Jurkat, Clone E6-1 (cell line): ENCODE measurements around the gene FXN. TPM values are rescaled to one million over a fixed set of nuclear protein-coding genes. Genes with fewer than 3 reads are reported as not detected.
"Not testable (repeated sequence)": the region's sequence is repeated elsewhere in the genome, so short reads cannot be mapped to it uniquely, and the experiment has no call there.

Experiments
- DNase-seq: peaks from one replicate; pipeline ENCODE4 v3.0.0-alpha.2; 2011; ENCODE audit warnings: low read depth, low spot score
- H3K4me3 ChIP-seq: 2 replicates; pipeline ENCODE4 v1.5.1; 2011; ENCODE audit warnings: mild to moderate bottlenecking, low read length, control low read depth, moderate library complexity
- polyA plus RNA-seq: library from polyadenylated mRNA; unstranded; fragments of >200 nt; gene quantifications from one replicate; pipeline ENCODE4 v1.2.1, GENCODE V29; 2012; ENCODE audit warnings: missing spikeins; ENCODE audit not compliant: insufficient read length, insufficient read depth

Gene FXN
- polyA plus RNA-seq, result 35.0 TPM

DNA sequence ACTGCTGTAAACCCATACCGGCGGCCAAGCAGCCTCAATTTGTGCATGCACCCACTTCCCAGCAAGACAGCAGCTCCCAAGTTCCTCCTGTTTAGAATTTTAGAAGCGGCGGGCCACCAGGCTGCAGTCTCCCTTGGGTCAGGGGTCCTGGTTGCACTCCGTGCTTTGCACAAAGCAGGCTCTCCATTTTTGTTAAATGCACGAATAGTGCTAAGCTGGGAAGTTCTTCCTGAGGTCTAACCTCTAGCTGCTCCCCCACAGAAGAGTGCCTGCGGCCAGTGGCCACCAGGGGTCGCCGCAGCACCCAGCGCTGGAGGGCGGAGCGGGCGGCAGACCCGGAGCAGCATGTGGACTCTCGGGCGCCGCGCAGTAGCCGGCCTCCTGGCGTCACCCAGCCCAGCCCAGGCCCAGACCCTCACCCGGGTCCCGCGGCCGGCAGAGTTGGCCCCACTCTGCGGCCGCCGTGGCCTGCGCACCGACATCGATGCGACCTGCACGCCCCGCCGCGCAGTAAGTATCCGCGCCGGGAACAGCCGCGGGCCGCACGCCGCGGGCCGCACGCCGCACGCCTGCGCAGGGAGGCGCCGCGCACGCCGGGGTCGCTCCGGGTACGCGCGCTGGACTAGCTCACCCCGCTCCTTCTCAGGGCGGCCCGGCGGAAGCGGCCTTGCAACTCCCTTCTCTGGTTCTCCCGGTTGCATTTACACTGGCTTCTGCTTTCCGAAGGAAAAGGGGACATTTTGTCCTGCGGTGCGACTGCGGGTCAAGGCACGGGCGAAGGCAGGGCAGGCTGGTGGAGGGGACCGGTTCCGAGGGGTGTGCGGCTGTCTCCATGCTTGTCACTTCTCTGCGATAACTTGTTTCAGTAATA is at the start of gene FXN:
TSS of gene FXN (plus strand) at position 315 of the 871 bp plus-strand sequence. CDS start at position 346, 31 bp downstream.
- H3K4me3 ChIP-seq, result peak within 1 kb of the TSS; percentile 87
- peak; percentile 69 for DNase-seq

DNA sequence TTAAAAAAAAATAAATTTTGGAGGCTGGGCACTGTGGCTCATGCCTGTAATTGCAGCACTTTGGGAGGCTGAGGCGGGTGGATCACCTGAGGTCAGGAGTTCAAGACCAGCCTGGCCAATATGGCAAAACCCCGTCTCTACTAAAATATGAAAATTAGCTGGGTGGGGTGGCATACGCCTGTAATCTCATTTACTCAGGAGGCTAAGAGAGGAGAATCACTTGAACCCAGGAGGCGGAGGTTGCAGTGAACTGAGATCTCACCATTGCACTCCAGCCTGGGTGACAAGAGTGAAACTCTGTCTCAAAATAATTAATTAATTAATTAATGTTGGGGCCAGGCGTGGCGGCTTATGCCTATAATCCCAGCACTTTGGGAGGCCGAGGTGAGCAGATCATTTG is 48.6 kb upstream of the FXN start:
- not testable (repeated sequence) for H3K4me3 ChIP-seq, DNase-seq

DNA sequence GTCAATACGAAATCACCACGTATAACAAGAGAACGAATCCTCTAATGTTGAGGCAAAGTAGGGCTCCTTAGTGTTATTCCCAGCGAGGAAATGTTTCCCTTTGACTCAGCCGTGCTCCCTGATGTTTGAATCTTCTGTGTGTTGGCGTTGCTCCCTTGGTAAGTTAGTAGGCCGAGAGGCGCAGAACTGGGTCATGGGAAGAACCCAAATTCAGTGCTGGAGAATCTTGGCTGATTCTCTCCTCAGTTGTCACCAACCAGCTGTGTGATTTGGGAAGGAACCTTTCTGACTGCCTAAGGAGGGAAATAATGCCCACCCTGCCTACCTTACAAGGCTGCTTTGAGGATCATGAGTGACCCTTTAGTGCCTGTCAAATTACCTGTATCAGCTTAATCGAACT is 44.1 kb upstream of the FXN start:
- H3K4me3 ChIP-seq, result no peak overlapping the region
- DNase-seq, result no peak

DNA sequence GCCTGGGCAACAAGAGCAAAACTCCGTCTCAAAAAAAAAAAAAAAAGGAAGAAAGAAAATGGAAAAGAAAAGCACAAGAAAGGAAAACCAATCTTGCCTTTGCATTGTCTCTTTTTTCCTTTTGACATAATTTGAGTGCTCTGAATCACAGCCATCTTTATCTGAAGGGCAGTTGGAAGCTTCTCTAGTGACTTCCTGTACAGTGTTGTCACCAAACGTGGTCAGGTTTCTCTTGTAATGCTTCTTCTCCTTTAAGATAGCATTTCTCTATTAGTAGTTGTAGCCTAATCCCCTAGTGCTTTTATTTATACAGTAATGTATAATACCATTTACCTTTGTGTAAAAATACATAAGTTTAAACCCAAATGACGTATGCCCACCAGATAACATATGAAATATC is 39.8 kb upstream of the FXN start:
- DNase-seq, result no peak
- H3K4me3 ChIP-seq, result no peak overlapping the region

DNA sequence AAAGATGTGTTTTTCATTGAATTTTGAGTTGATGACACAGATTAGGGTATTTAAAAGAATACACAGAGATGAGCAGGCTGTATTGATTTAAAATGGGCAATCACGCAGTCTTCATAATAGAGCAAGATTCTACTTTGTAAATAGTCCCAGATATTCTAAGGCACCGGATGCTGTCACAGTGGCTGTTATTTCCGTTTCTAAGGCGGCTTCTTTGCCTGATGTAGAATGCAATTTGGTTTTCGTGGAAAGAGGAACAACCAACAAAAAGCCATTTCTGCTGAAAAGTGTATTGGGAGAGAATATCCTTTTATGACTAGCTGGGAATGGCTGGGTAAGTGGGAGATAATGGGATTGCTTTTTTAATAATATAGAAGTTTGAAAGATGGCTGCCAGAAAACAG is 39.1 kb upstream of the FXN start:
- H3K4me3 ChIP-seq, result no peak overlapping the region
- DNase-seq, result no peak

DNA sequence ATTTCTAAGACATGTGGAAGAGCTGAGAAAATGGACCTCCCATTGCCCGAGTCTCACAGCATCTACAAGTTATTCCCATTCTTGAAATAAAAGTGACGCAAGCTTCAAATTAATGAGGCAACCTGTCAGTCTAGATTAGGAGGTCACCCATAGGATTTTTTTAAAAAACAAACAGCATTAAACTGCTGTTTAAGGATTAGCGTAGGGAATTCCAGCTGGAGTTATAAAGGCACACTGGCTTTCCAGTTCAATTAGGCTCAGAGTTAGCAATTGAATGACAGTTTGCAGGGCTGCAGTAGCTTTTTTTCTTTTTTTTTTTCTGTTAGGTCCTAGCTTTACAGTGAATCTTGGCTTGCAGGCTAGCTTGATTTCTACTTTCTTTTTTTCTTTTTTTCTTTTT is 37.9 kb upstream of the FXN start:
- H3K4me3 ChIP-seq, result no peak overlapping the region
- no peak for DNase-seq

DNA sequence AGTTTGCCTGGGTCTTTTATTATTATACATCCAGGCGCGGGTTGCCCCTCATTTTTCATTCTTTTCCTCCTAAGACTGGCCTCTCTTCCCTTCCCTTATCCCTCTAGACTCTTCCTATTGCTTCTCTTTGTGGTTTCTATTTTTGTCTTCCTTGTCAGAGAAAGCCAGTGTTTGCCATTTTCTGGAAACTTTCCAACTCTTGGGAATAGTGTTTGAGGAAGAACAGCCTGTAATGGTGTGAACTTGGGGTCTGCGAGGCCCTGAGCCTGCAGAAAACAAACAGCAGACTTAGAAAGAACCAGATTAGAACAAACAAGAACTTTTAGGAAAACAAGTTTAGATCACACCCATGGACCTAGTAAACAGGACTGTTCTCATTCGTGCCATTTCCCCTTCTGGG is 37.2 kb upstream of the FXN start:
- no peak for DNase-seq
- H3K4me3 ChIP-seq, result no peak overlapping the region

DNA sequence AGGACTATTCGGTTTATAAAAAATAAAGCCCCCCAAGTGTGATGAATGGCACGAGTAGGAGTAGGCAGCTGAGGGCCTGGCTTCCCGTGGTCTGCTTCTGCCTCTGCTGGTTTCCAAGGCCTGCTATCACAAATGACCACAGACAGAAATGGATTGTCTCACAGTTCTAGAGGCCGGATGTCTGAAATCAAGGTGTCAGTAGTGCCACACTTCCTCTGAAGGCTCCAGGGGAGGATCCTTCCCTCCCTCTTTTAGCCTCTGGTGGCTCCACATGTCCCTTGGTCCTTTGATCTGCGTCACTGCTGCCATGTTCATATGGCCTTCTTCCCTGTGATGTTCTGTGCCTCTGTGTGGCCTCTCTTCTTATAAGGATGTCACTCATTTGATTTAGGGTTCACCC is 36.7 kb upstream of the FXN start:
- H3K4me3 ChIP-seq, result no peak overlapping the region
- no peak for DNase-seq

DNA sequence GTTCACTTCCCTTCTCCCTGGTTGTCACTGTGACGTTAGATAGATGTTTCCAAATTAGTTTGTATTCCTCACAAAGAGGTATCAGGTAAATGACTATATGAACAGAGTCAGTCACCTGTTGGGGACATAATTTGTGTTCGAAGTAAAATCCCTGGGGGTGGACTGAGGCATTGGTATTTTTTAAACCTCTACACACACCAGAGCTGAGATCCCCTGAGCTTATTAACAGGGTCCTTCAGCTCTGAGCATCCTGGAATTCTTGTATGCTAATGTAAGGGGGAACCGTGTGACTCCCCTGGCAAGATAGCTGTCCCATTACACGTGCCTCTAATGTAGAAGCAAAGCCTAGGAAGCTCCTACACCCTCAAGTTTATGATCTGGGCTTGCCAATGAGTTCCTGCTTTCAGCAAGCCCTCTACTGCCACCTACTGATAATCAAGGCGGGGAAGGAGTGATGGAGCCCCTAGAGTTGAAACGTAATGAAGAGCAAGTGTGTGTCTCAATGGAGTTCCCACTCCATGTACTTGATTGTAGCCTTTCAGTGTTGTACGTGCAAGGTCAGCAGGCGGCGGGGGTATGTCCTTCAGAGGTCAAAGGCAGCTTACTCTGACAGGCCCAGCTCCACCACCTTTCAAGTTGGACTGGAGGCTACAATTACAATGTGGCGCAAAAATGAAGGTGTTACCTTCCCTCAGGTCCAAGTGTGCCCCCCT is 36.0 kb upstream of the FXN start:
- peak; percentile 73 for DNase-seq

DNA sequence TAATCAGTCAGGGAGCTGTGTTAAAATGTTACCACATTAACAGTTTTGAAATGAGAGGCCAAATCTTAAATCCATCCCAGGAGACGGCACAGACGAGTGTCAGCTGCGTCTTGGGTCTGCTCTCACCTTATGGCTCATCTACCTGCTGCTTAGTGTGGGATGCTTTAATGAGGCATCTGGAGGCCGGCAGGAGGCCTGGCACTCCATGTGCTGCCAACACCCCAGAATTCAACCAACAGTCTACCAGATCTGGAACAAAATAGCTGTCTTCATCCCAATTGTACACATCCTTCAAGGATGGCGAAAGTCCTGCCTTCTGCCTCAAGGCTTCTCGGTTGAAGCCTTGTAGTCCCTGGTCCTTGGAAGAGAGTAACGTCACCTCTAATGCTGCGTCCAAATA is 33.6 kb upstream of the FXN start:
- no peak for DNase-seq
- H3K4me3 ChIP-seq, result no peak overlapping the region

More for the DNA sequence above, 36.0 kb upstream of the FXN start:
- H3K4me3 ChIP-seq, result no peak overlapping the region

DNA sequence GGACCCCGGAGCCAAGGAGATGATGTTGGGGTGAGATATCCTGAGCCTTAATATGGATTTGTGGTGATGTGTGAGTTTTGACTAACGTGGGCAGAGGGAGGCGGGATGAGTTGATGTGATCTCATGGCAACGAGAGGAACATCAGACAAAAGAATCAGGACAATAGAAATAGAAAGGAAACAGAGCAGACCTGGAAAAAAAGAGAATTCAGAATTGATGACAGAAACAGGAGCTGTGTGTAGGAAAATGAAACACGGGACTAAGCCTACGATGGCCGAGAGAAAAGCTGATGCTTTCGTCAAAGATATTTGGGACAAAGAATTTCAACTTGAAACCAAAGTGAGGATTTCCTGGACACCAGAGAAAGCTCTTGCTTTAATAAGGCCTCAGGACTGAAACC is 32.5 kb upstream of the FXN start:
- no peak overlapping the region for H3K4me3 ChIP-seq
- no peak for DNase-seq

DNA sequence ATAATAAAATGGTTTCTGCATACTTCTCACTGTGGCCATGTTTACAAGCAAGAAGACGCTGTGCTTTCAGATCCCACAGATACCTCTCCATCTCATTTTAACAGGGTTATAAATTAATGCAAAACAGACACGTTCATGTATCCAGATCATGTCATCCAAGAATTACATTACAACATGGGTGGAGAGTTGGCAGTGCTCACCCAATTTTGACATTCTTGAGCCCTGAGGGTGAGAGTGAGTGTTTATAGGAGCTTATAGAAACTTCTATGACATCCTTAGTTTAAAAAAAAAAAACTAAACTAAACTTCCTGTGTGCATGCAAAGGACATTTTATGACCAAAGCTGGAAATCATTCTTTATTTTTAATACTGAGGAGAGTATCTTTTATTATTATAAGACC is 30.7 kb upstream of the FXN start:
- no peak for DNase-seq
- H3K4me3 ChIP-seq, result no peak overlapping the region

DNA sequence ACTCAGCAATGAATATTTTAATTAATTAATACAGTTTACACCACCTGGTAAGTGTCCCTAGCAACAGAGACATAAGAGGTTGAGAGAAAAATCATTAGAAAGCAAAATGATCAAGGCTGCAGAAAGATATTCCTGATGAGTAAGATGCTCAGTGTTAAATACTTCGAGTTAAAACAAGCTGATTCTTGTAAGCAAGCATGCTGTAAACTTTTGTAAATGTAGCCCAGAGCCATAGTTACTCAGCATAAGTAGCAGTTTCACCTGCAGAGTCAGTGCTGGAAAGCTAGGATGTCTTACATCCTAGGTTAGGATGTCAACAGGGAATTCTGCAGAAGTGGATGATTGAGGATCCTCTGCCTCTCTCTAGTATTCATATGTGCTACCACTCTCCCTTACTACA is 25.8 kb upstream of the FXN start:
- no peak overlapping the region for H3K4me3 ChIP-seq
- DNase-seq, result no peak

DNA sequence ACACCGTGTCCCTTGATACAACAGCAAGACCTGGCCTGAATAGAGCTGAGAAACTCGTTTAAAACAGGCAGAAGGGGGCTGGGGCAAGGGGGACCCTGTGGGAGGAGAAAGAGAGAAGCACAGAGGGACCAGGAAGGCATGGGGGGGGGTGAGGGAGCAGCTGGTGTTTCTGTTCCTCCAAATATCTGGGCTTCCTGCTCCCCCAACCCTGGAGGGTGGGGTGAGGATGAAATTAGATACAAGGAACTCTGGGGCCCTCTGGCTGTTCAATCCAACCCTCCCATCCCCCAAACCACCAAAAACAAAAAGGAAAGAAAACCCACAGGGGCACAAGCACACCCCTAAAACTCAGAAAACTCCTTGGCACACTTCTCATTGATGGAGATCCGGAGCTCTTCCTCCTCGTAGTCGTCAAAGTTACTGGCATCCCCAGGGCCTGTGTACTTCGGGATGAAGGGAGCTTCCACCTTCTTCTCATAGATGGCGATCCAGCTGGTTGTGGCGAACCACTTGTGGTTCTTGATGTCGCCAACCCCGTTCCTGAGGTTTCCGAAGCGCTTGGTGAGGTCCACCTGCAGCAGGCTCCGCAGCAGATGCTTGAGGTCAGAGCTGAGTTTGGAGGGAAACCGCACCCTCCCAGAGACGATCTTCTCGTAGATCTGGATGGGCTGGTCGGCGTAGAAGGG is 22.7 kb upstream of the FXN start:
- DNase-seq, result peak; percentile 85
- no peak overlapping the region for H3K4me3 ChIP-seq

DNA sequence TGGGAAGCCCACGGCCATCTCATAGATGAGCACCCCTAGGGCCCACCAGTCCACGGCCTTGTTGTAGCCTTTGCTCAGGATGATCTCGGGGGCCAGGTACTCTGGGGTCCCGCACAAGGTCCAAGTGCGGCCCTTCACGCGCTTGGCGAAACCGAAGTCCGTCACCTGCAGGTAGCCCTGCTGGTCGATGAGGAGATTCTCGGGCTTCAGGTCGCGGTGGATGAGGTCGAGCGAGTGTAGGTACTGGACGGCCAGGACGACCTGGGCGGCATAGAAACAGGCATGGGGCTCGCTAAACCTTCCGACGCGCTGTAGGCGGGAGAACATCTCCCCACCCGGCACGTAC is 22.2 kb upstream of the FXN start:
- DNase-seq, result no peak
- no peak overlapping the region for H3K4me3 ChIP-seq

DNA sequence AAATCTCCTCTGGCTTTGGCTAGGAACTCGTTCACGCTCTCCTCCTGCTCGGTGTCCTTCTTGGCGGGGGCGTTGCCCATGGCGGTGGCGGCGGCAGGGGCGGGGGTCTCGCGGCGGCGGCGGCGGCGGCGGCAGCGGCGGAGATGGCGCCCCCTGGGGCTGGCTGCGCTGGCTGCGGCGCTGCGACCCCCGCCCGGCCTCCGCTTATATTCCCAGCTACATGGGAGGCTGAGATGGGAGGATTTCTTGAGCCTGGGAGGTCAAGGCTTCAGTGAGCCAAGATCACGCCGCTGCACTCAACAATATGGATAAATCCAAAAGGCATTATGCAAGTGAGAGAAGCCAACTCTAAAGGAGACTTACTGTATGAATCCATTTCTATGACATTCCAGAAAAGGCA is 21.5 kb upstream of the FXN start, which contains the start of gene PRKACG:
TSS of gene PRKACG (minus strand) at position 101 of the 400 bp plus-strand sequence. CDS start at position 80, 21 bp downstream.
- no peak for DNase-seq
- H3K4me3 ChIP-seq, result no peak within 1 kb of the TSS

DNA sequence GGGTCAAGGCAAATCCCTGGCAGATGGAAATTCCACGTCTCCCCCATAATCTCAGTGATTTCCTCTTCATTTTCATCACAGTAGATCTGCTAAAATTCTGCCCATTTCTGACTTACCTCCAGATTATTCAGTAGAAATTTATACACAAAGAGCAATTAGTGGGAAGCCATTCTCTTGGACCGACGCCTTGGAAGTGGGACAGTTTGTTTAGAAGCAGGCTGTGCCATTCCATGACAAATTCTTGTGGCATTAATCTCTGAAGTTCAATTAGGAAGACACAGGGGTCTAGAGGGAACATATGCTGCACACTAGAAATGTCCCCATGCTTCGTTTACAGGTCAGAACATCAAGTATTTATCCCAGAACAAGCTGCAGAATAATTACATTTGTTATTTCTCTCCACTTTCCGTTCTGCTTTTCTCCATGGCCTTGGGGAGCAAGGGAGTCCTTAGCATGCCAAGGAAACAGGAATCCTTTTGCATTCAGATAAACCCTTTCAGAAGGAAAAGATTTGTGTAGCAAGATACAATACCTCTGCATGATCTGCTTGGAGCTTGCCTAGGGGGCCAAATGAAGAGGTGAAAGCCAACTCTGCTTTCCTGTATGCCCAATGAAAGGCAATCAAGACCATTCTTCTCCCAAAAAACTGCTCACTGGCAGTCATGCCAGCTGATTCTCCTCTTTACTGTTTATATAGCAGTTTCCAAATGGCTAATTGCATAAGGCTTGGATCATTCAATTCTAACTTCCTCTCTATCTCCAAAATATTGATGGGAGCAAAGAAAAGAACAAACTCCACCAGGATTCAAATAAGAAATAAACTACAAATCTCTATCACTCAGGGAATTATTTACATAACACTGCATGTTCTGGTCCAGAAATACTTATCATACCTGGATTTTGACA is 19.1 kb upstream of the FXN start:
- no peak for DNase-seq
- H3K4me3 ChIP-seq, result no peak overlapping the region

DNA sequence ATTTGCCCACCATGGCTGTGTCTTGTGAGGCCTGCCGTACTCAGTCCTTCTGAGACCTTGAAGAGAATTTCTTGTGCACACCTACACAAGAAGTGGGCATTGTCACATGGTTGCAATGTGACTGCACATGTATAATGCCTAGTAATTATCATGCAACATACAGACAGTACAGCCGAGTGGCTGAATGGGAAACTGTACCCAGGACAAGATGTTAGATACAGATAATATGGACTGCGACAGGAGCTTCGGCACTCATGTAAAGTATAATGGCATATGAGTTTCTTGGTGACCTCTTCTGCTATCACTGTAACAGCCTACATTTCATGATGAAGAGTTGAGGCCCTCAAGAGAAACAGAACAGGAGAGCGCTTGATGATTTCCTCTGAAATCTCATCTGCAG is 16.8 kb upstream of the FXN start:
- H3K4me3 ChIP-seq, result no peak overlapping the region
- no peak for DNase-seq

DNA sequence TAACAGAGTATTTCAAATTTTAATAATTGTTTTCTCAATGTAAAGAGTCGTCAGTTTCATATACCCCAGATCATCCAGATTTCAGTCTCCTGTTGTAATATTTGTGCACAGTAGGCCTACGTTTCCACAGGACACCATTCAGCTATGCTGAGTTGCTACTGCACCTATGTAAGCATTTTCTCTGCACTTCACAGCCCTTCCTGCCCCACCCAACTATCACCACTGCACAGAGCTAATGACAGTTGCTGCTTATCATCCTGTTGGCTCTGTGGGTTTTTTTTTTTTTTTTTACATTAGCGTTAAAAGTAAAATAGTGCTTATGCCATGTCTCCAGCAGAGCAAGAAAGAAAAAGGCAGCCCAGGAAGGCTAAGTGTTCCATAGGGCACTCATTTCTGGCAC is 15.7 kb upstream of the FXN start:
- DNase-seq, result peak; percentile 88

More for the DNA sequence above, 15.7 kb upstream of the FXN start:
- no peak overlapping the region for H3K4me3 ChIP-seq
